CD4-positive, alpha-beta T cell (primary cell): ENCODE results near the gene POR. TPM values are rescaled to one million over a fixed set of nuclear protein-coding genes. Genes with fewer than 3 reads are reported as not detected.
A peak's percentile ranks its signal among the peaks of the same experiment; 100 is the strongest.

Experiments
- ATAC-seq: fragments of 200-7000 bp; cut with Tn5 transposase; one replicate; pipeline ENCODE4 v1.10.0; 2022; ENCODE audit warnings: mild to moderate bottlenecking; ENCODE audit not compliant: poor library complexity
- CTCF ChIA-PET: fragments of 350-600 bp; sonication (Branson Sonifier 250); formaldehyde crosslinking; loops from one replicate; lab custom pipeline; 2021; ENCODE audit warnings: antibody characterized with exemption, inconsistent platforms; lab: Charles Lee
- POLR2A ChIA-PET: fragments of 350-600 bp; sonication (Branson Sonifier 250); formaldehyde crosslinking; loops from one replicate; lab custom pipeline; 2021; ENCODE audit warnings: antibody characterized with exemption, inconsistent platforms; lab: Charles Lee
- DNase-seq, 14 experiments: peaks; one replicate each; pipeline ENCODE4 v3.0.0-alpha.2; 2013 to 2020; ENCODE audit warnings: mixed read lengths in 2 of 14
- H3K27ac ChIP-seq, 2 donors: one replicate each; pipeline versions ENCODE4 v1.5.1 to v1.7.0; 2013; ENCODE audit warnings: low read length in 2 of 2, low read depth in 1 of 2, mild to moderate bottlenecking in 1 of 2
- H3K27me3 ChIP-seq, 2 experiments: 1 replicate in 1 of 2; 2 replicates in 1 of 2; pipeline versions ENCODE4 v1.6.1 to v1.7.0; 2013; ENCODE audit warnings: low read length in 2 of 2, control low read depth in 1 of 2, mild to moderate bottlenecking in 1 of 2, moderate library complexity in 1 of 2; ENCODE audit not compliant: insufficient read depth in 2 of 2, control insufficient read depth in 1 of 2
- H3K36me3 ChIP-seq: one replicate; pipeline ENCODE4 v1.6.1; 2013; ENCODE audit warnings: low read length, control low read depth; ENCODE audit not compliant: insufficient read depth
- H3K4me1 ChIP-seq: one replicate; pipeline ENCODE4 v1.6.1; 2013; ENCODE audit warnings: low read length, control low read depth; ENCODE audit not compliant: insufficient read depth
- H3K4me3 ChIP-seq: one replicate; pipeline ENCODE4 v1.5.1; 2013; ENCODE audit warnings: mild to moderate bottlenecking, low read length, moderate library complexity
- H3K9me3 ChIP-seq, 2 experiments: 1 replicate in 1 of 2; 2 replicates in 1 of 2; pipeline versions ENCODE4 v1.6.1 to v1.7.0; 2013; ENCODE audit warnings: low read length in 2 of 2, mild to moderate bottlenecking in 2 of 2, control low read depth in 1 of 2, moderate library complexity in 1 of 2; ENCODE audit not compliant: control insufficient read depth in 1 of 2, insufficient read depth in 1 of 2
- H3K27ac Mint-ChIP-seq: one replicate; pipeline ENCODE4 v1.8.0; 2020; ENCODE audit warnings: mixed read lengths
- H3K27me3 Mint-ChIP-seq: one replicate; pipeline ENCODE4 v1.8.0; 2021; ENCODE audit warnings: mixed read lengths
- H3K36me3 Mint-ChIP-seq: one replicate; pipeline ENCODE4 v1.8.0; 2021; ENCODE audit warnings: low read depth, mixed read lengths
- H3K4me1 Mint-ChIP-seq: one replicate; pipeline ENCODE4 v1.8.0; 2021; ENCODE audit warnings: low read depth, mixed read lengths
- H3K4me3 Mint-ChIP-seq: one replicate; pipeline ENCODE4 v1.8.0; 2020; ENCODE audit warnings: mild to moderate bottlenecking, mixed read lengths
- H3K9me3 Mint-ChIP-seq: one replicate; pipeline ENCODE4 v1.8.0; 2020; ENCODE audit warnings: mixed read lengths
- CTCF ChIP-seq: fragments of 200-600 bp; IDR thresholded peaks from one replicate; pipeline ENCODE4 v1.8.0; 2022; ENCODE audit warnings: antibody characterized with exemption, mild to moderate bottlenecking
- intact Hi-C, 2 experiments: fragments of 100-400 bp; cut with DNase I in 1 of 2; cut with micrococcal nuclease in 1 of 2; formaldehyde crosslinking; loops; one replicate each; pipeline versions ENCODE4 v1.15.1 to v1.9.0; 2023 to 2025; cut with DNase I, micrococcal nuclease
- total RNA-seq, 174 experiments: library from RNA in 2 of 174; stranded (reverse) in 2 of 174; gene quantifications; one replicate each; pipeline ENCODE4 v1.2.3 and lab custom pipeline; 2021 to 2026

POR gene
- total RNA-seq, 2 experiments from 2014 or later = 44.2 to 54.8 TPM

- peak within 1 kb of the TSS; percentile 92 for H3K4me3 Mint-ChIP-seq
- H3K4me1 Mint-ChIP-seq = peaks cover 24% of the 10 kb centered on the region
- no peak for TF ChIP-seq CTCF
- intact Hi-C loops = loop anchor here (1.0 to 10.0 kb wide), 3 partner anchors 36 to 436 kb away; partner anchors contain the start of genes POR (in 1 of the 2) and TMEM120A (in 1 of the 2)
- H3K9me3 Mint-ChIP-seq = no peaks in the 10 kb centered on the region
- peak; percentile 95 to 99 (median 97) for DNase-seq
- Histone ChIP-seq H3K27ac (peak within 1 kb of the TSS; percentile 85 to 90), H3K27me3 (no peaks in the 10 kb centered on the region), H3K36me3 (peaks cover 38% of the 10 kb centered on the region), H3K4me3 (peak within 1 kb of the TSS; percentile 96), H3K4me1 (peaks cover 31% of the 10 kb centered on the region), H3K9me3 (no peaks in the 10 kb centered on the region)
- peak; percentile 87 for ATAC-seq
- peaks cover 51% of the 10 kb centered on the region for H3K36me3 Mint-ChIP-seq
- CTCF ChIA-PET = interaction anchor here (1.0 to 1.3 kb wide), 2 partner anchors 37 to 141 kb away, joined by 3 read pairs; no protein-coding TSS in a partner anchor
- POLR2A ChIA-PET = interaction anchor here (0.5 to 5.5 kb wide), 8 partner anchors 36 to 1221 kb away, joined by 3 to 46 read pairs (median 4); partner anchors contain the start of genes GTF2I, MDH2, POR and STYXL1
- H3K27ac Mint-ChIP-seq = peak within 1 kb of the TSS; percentile 90
- no peaks in the 10 kb centered on the region for H3K27me3 Mint-ChIP-seq
Observed at GRCh38 chr7:75878769-75879611, 36.0 kb upstream of the POR start, which contains the start of gene RHBDD2. RHBDD2 (plus strand) TSS chr7:75879034; CDS start chr7:75879083, 49 bp downstream.

- Mint-ChIP-seq H3K9me3 (no peaks in the 10 kb centered on the region), H3K27ac (peak overlapping the region; percentile 90), H3K4me1 (peaks cover 24% of the 10 kb centered on the region), H3K4me3 (peak overlapping the region; percentile 92), H3K36me3 (peaks cover 59% of the 10 kb centered on the region), H3K27me3 (no peaks in the 10 kb centered on the region)
- H3K27ac ChIP-seq = peak overlapping the region; percentile 85 to 90
- peaks cover 46% of the 10 kb centered on the region for H3K36me3 ChIP-seq
- no peak for TF ChIP-seq CTCF
- intact Hi-C loops = loop anchor here (1.0 to 10.0 kb wide), 5 partner anchors 35 to 435 kb away; partner anchors contain the start of genes POR (in 1 of the 2) and TMEM120A (in 1 of the 2)
- ChIA-PET CTCF (interaction anchor here (1.3 kb wide), 1 partner anchor 36 kb away, joined by 3 read pairs; no protein-coding TSS in a partner anchor), POLR2A (interaction anchor here (0.6 to 5.5 kb wide), 4 partner anchors 35 to 1222 kb away, joined by 3 to 46 read pairs (median 4); partner anchors contain the start of genes GTF2I, MDH2, POR and STYXL1)
- peak overlapping the region; percentile 96 for H3K4me3 ChIP-seq
- no peaks in the 10 kb centered on the region for H3K9me3 ChIP-seq
- peaks cover 34% of the 10 kb centered on the region for H3K4me1 ChIP-seq
- H3K27me3 ChIP-seq = no peaks in the 10 kb centered on the region
- DNase-seq = peak in 7 of 14 experiments; percentile 12 to 87 (median 57)
- ATAC-seq = peak; percentile 48
Observed at GRCh38 chr7:75879771-75880184, 35.2 kb upstream of the POR start.

- Histone ChIP-seq H3K27ac (peak overlapping the region; percentile 30 to 45), H3K4me1 (peaks cover 34% of the 10 kb centered on the region), H3K27me3 (no peaks in the 10 kb centered on the region), H3K9me3 (no peaks in the 10 kb centered on the region), H3K4me3 (no peak overlapping the region), H3K36me3 (peaks cover 50% of the 10 kb centered on the region)
- H3K4me3 Mint-ChIP-seq = peak overlapping the region; percentile 92
- H3K27me3 Mint-ChIP-seq = no peaks in the 10 kb centered on the region
- intact Hi-C loops = loop anchor here (1.0 to 5.0 kb wide), 2 partner anchors 34 to 127 kb away; no protein-coding TSS in a partner anchor
- no peaks in the 10 kb centered on the region for H3K9me3 Mint-ChIP-seq
- H3K27ac Mint-ChIP-seq = peak overlapping the region; percentile 90
- ATAC-seq = peak; percentile 25
- H3K4me1 Mint-ChIP-seq = peaks cover 24% of the 10 kb centered on the region
- H3K36me3 Mint-ChIP-seq = peaks cover 60% of the 10 kb centered on the region
- ChIA-PET POLR2A (interaction anchor here (0.9 to 5.5 kb wide), 2 partner anchors 35 to 168 kb away, joined by 3 to 46 read pairs; partner anchors contain the start of genes MDH2, POR and STYXL1), CTCF (interaction anchor here (1.3 kb wide), 1 partner anchor 36 kb away, joined by 3 read pairs; no protein-coding TSS in a partner anchor)
- no peak for TF ChIP-seq CTCF
- DNase-seq = peak in 1 of 14 experiments; percentile 42
Observed at GRCh38 chr7:75880242-75880641, 34.7 kb upstream of the POR start.
